Suprapubic skin (tissue), 4 donors: ENCODE data around the gene CEP112. TPM values are rescaled to one million over a fixed set of nuclear protein-coding genes. Genes with fewer than 3 reads are reported as not detected.

Source experiments
- DNase-seq, 2 donors: peaks; one replicate each; pipeline ENCODE4 v3.0.0-alpha.2; 2019; ENCODE audit warnings: low spot score in 2 of 2
- H3K27ac ChIP-seq: fragments of 200-600 bp; sonication (generic); one replicate; pipeline ENCODE4 v1.5.1; 2019
- H3K27me3 ChIP-seq: fragments of 200-600 bp; sonication (generic); one replicate; pipeline ENCODE4 v1.5.1; 2019
- H3K36me3 ChIP-seq: fragments of 200-600 bp; sonication (generic); one replicate; pipeline ENCODE4 v1.5.1; 2019
- H3K4me1 ChIP-seq: fragments of 200-600 bp; sonication (generic); one replicate; pipeline ENCODE4 v1.5.1; 2019
- H3K4me3 ChIP-seq: fragments of 200-600 bp; sonication (generic); one replicate; pipeline ENCODE4 v1.5.1; 2019; ENCODE audit warnings: mild to moderate bottlenecking
- H3K9me3 ChIP-seq: fragments of 200-600 bp; sonication (generic); one replicate; pipeline ENCODE4 v1.5.1; 2019
- CTCF ChIP-seq, 2 donors: fragments of 200-600 bp in 1 of 2; fragments of 450-650 bp in 1 of 2; sonication (generic) in 1 of 2; IDR thresholded peaks; one replicate each; pipeline ENCODE4 v1.5.1; 2016 to 2019; ENCODE audit warnings: antibody characterized with exemption in 2 of 2, mild to moderate bottlenecking in 1 of 2, moderate library complexity in 1 of 2
- EP300 ChIP-seq: sonication (generic); formaldehyde crosslinking; IDR thresholded peaks from one replicate; pipeline ENCODE4 v1.6.1; 2017; ENCODE audit warnings: antibody characterized with exemption
- POLR2A ChIP-seq, 2 donors: fragments of 450-650 bp; IDR thresholded peaks; one replicate each; pipeline ENCODE4 v1.6.1; 2017; ENCODE audit warnings: antibody characterized with exemption in 2 of 2, mild to moderate bottlenecking in 2 of 2, moderate library complexity in 2 of 2
- POLR2AphosphoS5 ChIP-seq, 3 donors: sonication (generic); formaldehyde crosslinking; IDR thresholded peaks; one replicate each; pipeline ENCODE4 v1.6.1; 2017; ENCODE audit warnings: antibody characterized with exemption in 3 of 3
- WGBS: methylation state at CpG from one replicate; pipeline ENCODE4 v1.1.5; 2018; 5-methylcytosine and 5-hydroxymethylcytosine counted together
- total RNA-seq, 4 donors: library from RNA; depleted of rRNA; stranded (reverse); fragments of >200 nt; gene quantifications; one replicate each; pipeline ENCODE4 v1.1.0, GENCODE V29; 2016

CEP112 gene
- total RNA-seq, 4 donors from 2014 or later = 0.68 to 14.1 (median 6.6) TPM

- no peak for TF ChIP-seq POLR2AphosphoS5 (IDR thresholded peaks at IDR 0.05)
- TF ChIP-seq CTCF (IDR thresholded peaks at IDR 0.05) = no peak
- TF ChIP-seq EP300 = no peak
- TF ChIP-seq POLR2A (IDR thresholded peaks at IDR 0.05) = no peak
- H3K9me3 ChIP-seq = no peaks in the 10 kb centered on the region
- no peak for DNase-seq
- peaks cover 16% of the 10 kb centered on the region for H3K4me1 ChIP-seq
- no peaks in the 10 kb centered on the region for H3K36me3 ChIP-seq
- H3K27ac ChIP-seq = no peak overlapping the region
- no peaks in the 10 kb centered on the region for H3K27me3 ChIP-seq
- H3K4me3 ChIP-seq = no peak overlapping the region
Measured at GRCh38 chr17:65633988-65634387, 557.9 kb downstream of the CEP112 start.

GRCh38 chr17:65633146-65633881, 558.6 kb downstream of the CEP112 start:
- Histone ChIP-seq H3K4me3 (no peak overlapping the region), H3K9me3 (no peaks in the 10 kb centered on the region), H3K36me3 (no peaks in the 10 kb centered on the region), H3K27ac (no peak overlapping the region), H3K27me3 (no peaks in the 10 kb centered on the region), H3K4me1 (peaks cover 16% of the 10 kb centered on the region)
- DNase-seq = no peak
- TF ChIP-seq CTCF (IDR thresholded peaks at IDR 0.05) = no peak
- TF ChIP-seq POLR2AphosphoS5 (IDR thresholded peaks at IDR 0.05) = no peak
- TF ChIP-seq EP300 = no peak
- TF ChIP-seq POLR2A (IDR thresholded peaks at IDR 0.05) = no peak
- WGBS = 87% methylated on average over 8 of the region's 8 CpGs

GRCh38 chr17:65630502-65630901, 561.4 kb downstream of the CEP112 start:
- Histone ChIP-seq H3K27ac (no peak overlapping the region), H3K27me3 (no peaks in the 10 kb centered on the region), H3K9me3 (no peaks in the 10 kb centered on the region), H3K36me3 (no peaks in the 10 kb centered on the region), H3K4me3 (no peak overlapping the region), H3K4me1 (peaks cover 21% of the 10 kb centered on the region)
- TF ChIP-seq CTCF (IDR thresholded peaks at IDR 0.05) (no peak), EP300 (no peak), POLR2A (IDR thresholded peaks at IDR 0.05) (no peak), POLR2AphosphoS5 (IDR thresholded peaks at IDR 0.05) (no peak)
- 100% methylated on average over 2 of the region's 2 CpGs for WGBS
- DNase-seq = no peak

- 69% methylated on average over 5 of the region's 5 CpGs for WGBS
- no peak overlapping the region for H3K27ac ChIP-seq
- DNase-seq = no peak
Measured at GRCh38 chr17:65629234-65629690, 562.7 kb downstream of the CEP112 start.

More at GRCh38 chr17:65629234-65629690, 562.7 kb downstream of the CEP112 start:
- TF ChIP-seq CTCF (IDR thresholded peaks at IDR 0.05) (no peak), EP300 (no peak), POLR2A (IDR thresholded peaks at IDR 0.05) (no peak), POLR2AphosphoS5 (IDR thresholded peaks at IDR 0.05) (no peak)
- H3K36me3 ChIP-seq = no peaks in the 10 kb centered on the region
- H3K4me1 ChIP-seq = peaks cover 16% of the 10 kb centered on the region
- H3K9me3 ChIP-seq = no peaks in the 10 kb centered on the region
- H3K4me3 ChIP-seq = no peak overlapping the region
- H3K27me3 ChIP-seq = no peaks in the 10 kb centered on the region
